ENCODE data around the gene ADARB1. TPM values are rescaled to one million over a fixed set of nuclear protein-coding genes. Genes with fewer than 3 reads are reported as not detected.
A peak's percentile ranks its signal among the peaks of the same experiment; 100 is the strongest.

The ADARB1 gene
- total and polyA plus RNA-seq, 9 of the 15 experiments (the other 6 are each of a cell fraction or from before 2014, with no cell fraction given), result 6.7 to 16.0 (median 8.3) TPM

GRCh38 chr21:45147473-45148315, 73.3 kb downstream of the ADARB1 start:
- H3K4me1 ChIP-seq (replicated peaks in 1 of 2; ENCODE audit: control insufficient read depth in 2 of 2, insufficient read depth in 2 of 2, low read length in 2 of 2), result peaks cover 13 to 16% of the 10 kb centered on the region in 2 experiments; a peak in 4 of 5 replicates
- no peak overlapping the region for H3K4me3 ChIP-seq
- no peaks in the 10 kb centered on the region for H3K36me3 ChIP-seq (ENCODE audit: control insufficient read depth, insufficient read depth, low read length)
- ChIA-PET POLR2A (interaction anchor here (0.6 to 0.9 kb wide), 3 partner anchors 22 to 304 kb away, joined by 3 read pairs; no protein-coding TSS in a partner anchor), CTCF (ENCODE audit: low intra/inter-chr PET ratio) (no interaction called here)
- ATAC-seq (no peak), FAIRE-seq (no peak), DNase-seq (ENCODE audit: extremely low read depth in 1 of 4, low spot score in 3 of 4) (peak in 2 of 4 experiments; percentile 34 to 48)
- peak overlapping the region in 1 of 2 experiments; percentile 21; a peak in 1 of 4 replicates for H3K9ac ChIP-seq (ENCODE audit: insufficient read depth in 1 of 2, low read depth in 2 of 2, low read length in 2 of 2)
- TF ChIP-seq POLR2AphosphoS5 (IDR thresholded peaks at IDR 0.05; ENCODE audit: control insufficient read depth, insufficient read depth, low read depth, low read length), result no peak
- peak; percentile 51 for TF ChIP-seq CBFA2T3 (IDR thresholded peaks at IDR 0.05)
- TF ChIP-seq NR3C1 (CRISPR knock-in tag; IDR thresholded peaks at IDR 0.05), result no peak
- peak; percentile 30; the same call in 1 of the 2 replicates for TF ChIP-seq CBFA2T2 (conservative IDR thresholded peaks at IDR 0.05)
- no peak for TF ChIP-seq SETDB1 (IDR thresholded peaks at IDR 0.05; ENCODE audit: low read length)
- no peak for TF ChIP-seq RFX5 (IDR thresholded peaks at IDR 0.05; ENCODE audit: low read depth, low read length)
- TF ChIP-seq EWSR1 (IDR thresholded peaks at IDR 0.05; ENCODE audit: borderline replicate concordance, low read depth, partially characterized antibody), result no peak
- TF ChIP-seq, protein P1, sequence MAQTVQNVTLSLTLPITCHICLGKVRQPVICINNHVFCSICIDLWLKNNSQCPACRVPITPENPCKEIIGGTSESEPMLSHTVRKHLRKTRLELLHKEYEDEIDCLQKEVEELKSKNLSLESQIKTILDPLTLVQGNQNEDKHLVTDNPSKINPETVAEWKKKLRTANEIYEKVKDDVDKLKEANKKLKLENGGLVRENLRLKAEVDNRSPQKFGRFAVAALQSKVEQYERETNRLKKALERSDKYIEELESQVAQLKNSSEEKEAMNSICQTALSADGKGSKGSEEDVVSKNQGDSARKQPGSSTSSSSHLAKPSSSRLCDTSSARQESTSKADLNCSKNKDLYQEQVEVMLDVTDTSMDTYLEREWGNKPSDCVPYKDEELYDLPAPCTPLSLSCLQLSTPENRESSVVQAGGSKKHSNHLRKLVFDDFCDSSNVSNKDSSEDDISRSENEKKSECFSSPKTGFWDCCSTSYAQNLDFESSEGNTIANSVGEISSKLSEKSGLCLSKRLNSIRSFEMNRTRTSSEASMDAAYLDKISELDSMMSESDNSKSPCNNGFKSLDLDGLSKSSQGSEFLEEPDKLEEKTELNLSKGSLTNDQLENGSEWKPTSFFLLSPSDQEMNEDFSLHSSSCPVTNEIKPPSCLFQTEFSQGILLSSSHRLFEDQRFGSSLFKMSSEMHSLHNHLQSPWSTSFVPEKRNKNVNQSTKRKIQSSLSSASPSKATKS (CRISPR knock-in tag; IDR thresholded peaks at IDR 0.05), result no peak
- in situ Hi-C loops (cut with MboI) (loop anchor here (5.0 to 10.0 kb wide), 3 partner anchors 140 to 677 kb away; partner anchors contain the start of gene POFUT2), intact Hi-C loops (cut with micrococcal nuclease) (no loop called here)
- H3K27ac ChIP-seq (ENCODE audit: extremely low read depth, low read depth, low read length), result no peak overlapping the region
- no peak overlapping the region for H2AFZ ChIP-seq (ENCODE audit: low read depth, low read length)
- no peaks in the 10 kb centered on the region for H3K79me2 ChIP-seq (ENCODE audit: control insufficient read depth, insufficient read depth, low read length)
- no peak overlapping the region for H3K4me2 ChIP-seq (ENCODE audit: insufficient read depth, low read length)
- H3K27me3 ChIP-seq (ENCODE audit: control insufficient read depth in 2 of 2, insufficient read depth in 2 of 2, low read length in 2 of 2), result no peaks in the 10 kb centered on the region; a peak in 1 of 5 replicates
- no peaks in the 10 kb centered on the region for H3K9me1 ChIP-seq (ENCODE audit: control insufficient read depth, insufficient read depth, low read length)
- H4K20me1 ChIP-seq (replicated peaks; ENCODE audit: control insufficient read depth, insufficient read depth, low read length), result no peaks in the 10 kb centered on the region
- WGBS (ENCODE audit: insufficient coverage, low coverage, missing lambda C conversion rate), result 44% methylated on average over 29 of the region's 30 CpGs
- H3K9me3 ChIP-seq (replicated peaks; ENCODE audit: control insufficient read depth, insufficient read depth, low read depth, low read length), result no peaks in the 10 kb centered on the region
- BruUV-seq (replicated peaks), result no TSS peak

All from K562 (cell line).